ENCODE data around the gene AURKB.

Gene AURKB

DNA sequence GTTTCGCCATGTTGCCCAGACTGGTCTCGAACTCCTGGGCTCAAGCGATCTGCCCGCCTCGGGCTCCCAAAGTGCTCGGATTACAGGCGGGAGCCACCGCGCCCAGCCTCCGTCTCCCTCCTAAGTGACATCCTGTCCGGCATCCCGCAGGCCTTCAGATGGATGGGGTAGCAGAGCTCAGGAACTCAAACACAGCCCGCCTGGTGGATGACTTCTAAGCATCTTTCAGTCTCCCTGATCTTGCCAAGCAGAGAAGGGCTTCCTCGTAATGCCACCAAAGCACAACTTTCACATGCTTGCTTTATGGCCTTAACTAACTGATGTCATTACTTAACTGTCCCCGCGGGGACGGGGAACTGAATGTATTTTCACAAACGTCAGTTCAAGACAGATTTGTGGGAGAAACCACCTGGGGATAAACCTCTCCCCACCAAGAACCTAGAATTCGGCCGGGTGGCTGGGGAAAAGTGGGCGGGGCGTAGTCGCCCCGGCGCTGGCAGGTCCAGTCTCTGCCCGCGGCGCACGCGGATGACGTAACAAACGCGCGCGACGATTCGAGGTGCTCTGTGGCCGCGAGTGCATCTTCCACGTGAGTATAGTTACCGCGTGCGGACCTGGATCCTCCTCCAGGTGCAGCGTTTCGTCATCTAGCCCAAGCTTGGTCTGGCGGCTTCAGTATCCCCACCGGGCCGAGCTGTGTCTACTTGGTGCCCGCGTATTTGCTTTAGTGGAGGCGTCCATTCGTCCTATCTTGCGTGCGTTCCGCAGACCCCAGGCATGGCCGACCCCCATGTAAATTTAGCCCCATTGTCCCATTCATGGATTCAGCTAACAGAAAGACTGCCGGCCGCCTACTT is 38.6 kb upstream of the AURKB start, which contains the start of gene PFAS:
Gene PFAS, plus strand, starts transcription at position 539 of the 857 bp plus-strand sequence. CDS start 4,649 bp downstream, outside the sequence.
- DNase-seq (ENCODE audit: low read depth, low spot score): peak; percentile 78
- Histone ChIP-seq H3K4me3 (ENCODE audit: low read length) (peak within 1 kb of the TSS; percentile 84), H3K27ac (ENCODE audit: low read length) (no peak within 1 kb of the TSS), H3K27me3 (ENCODE audit: control insufficient read depth, insufficient read depth, low read length) (no peaks in the 10 kb centered on the region), H3K36me3 (ENCODE audit: control insufficient read depth, insufficient read depth, low read length) (0 out of 2 replicates have a peak, but pooled peaks cover under 1% of the 10 kb centered on the region), H3K4me1 (ENCODE audit: control insufficient read depth, insufficient read depth, low read length) (peaks cover 4% of the 10 kb centered on the region; the same call in 1 of the 2 replicates), H3K9me3 (ENCODE audit: control insufficient read depth, insufficient read depth, low read length) (no peaks in the 10 kb centered on the region)
- no CpG with 5 or more reads among the region's 58 CpGs for WGBS (ENCODE audit: insufficient coverage, insufficient read length)

DNA sequence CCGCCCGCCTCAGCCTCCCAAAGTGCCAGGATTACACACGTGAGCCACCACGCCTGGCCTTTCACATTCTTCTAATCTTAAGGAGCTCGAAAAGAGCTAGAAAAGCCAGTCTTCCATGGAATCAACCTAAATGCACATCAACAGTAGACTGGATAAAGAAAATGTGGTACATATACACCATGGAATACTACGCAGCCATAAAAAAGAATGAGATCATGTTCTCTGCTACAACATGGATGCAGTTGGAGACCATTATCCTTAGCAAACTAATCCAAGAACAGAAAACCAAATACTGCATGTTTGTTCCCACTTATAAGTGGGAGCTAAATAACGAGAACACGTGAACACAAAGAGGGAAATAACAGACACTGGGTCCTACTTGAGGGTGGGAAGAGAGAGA is 34.4 kb upstream of the AURKB start:
- Histone ChIP-seq H3K4me1 (ENCODE audit: control insufficient read depth, insufficient read depth, low read length) (no peaks in the 10 kb centered on the region), H3K4me3 (ENCODE audit: low read length) (no peak overlapping the region), H3K36me3 (ENCODE audit: control insufficient read depth, insufficient read depth, low read length) (no peaks in the 10 kb centered on the region), H3K27me3 (ENCODE audit: control insufficient read depth, insufficient read depth, low read length) (no peaks in the 10 kb centered on the region), H3K9me3 (ENCODE audit: control insufficient read depth, insufficient read depth, low read length) (no peaks in the 10 kb centered on the region), H3K27ac (ENCODE audit: low read length) (no peak overlapping the region)
- WGBS (ENCODE audit: insufficient coverage, insufficient read length): no CpG with 5 or more reads among the region's 8 CpGs
- DNase-seq (ENCODE audit: low read depth, low spot score): no peak

DNA sequence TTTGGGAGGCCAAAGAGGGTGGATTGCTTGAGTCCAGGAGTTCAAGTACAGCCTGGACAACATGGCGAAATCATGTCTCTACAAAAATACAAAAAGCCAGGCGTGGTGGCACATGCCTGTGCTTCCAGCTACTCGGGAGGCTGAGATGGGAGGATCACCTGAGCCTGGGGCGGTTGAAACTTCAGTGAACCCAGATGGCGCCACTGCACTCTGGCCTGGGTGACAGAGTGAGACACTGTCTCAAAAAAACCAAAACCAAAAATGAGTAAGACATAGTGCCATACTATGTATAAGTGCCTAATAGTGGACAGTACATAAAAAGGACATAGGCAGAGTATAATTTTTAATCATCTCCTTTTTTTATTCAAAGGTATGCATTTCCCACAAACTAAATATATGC is 33.5 kb upstream of the AURKB start:
- no peak overlapping the region for H3K27ac ChIP-seq (ENCODE audit: low read length)
- H3K4me1 ChIP-seq (ENCODE audit: control insufficient read depth, insufficient read depth, low read length): no peaks in the 10 kb centered on the region
- no peak for DNase-seq (ENCODE audit: low read depth, low spot score)
- H3K36me3 ChIP-seq (ENCODE audit: control insufficient read depth, insufficient read depth, low read length): no peaks in the 10 kb centered on the region
- H3K4me3 ChIP-seq (ENCODE audit: low read length): no peak overlapping the region
- H3K9me3 ChIP-seq (ENCODE audit: control insufficient read depth, insufficient read depth, low read length): no peaks in the 10 kb centered on the region
- no CpG with 5 or more reads among the region's 5 CpGs for WGBS (ENCODE audit: insufficient coverage, insufficient read length)
- H3K27me3 ChIP-seq (ENCODE audit: control insufficient read depth, insufficient read depth, low read length): no peaks in the 10 kb centered on the region

DNA sequence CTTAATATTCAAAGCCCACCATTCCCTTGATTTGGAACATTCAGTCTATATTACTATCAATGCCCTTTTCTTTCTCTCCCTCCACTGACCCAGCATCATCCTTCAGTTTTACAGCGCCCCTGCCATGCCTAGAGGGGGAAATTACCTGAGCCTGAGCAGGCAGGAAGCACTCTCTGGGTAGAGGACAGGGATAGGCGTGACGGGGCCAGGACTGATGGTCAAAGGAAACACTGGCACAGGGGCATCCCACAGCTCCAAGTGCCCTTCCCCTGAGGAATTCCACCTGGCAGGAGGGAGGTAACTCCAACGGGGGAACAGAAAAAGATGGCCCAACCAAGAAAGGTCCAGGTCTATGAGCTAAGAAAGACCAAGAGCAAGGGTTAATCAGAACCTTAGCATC is 27.5 kb upstream of the AURKB start:
- WGBS (ENCODE audit: insufficient coverage, insufficient read length): no CpG with 5 or more reads among the region's 4 CpGs
- no peaks in the 10 kb centered on the region for H3K4me1 ChIP-seq (ENCODE audit: control insufficient read depth, insufficient read depth, low read length)
- no peak for DNase-seq (ENCODE audit: low read depth, low spot score)

DNA sequence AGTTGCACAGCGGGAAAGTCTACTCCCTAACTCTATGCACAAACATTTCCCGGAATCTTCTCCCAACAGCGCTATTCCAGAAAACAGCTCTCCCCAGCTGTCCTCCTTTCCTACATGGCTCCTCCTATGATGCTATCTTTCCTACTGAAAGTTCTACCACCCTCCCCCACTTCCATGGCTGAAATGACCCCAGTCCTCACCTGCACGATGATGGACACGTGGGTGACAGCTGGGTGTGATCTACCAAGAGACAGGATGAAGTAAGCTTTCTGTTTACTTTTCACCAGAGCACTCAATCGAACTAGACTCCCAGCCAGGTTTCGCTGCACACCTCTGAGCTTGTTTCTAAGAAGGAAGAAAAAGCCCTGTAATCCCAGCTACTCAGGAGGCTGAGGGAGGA is 26.8 kb upstream of the AURKB start:
- Histone ChIP-seq H3K27ac (ENCODE audit: low read length) (no peak overlapping the region), H3K4me1 (ENCODE audit: control insufficient read depth, insufficient read depth, low read length) (no peaks in the 10 kb centered on the region), H3K9me3 (ENCODE audit: control insufficient read depth, insufficient read depth, low read length) (no peaks in the 10 kb centered on the region), H3K36me3 (ENCODE audit: control insufficient read depth, insufficient read depth, low read length) (peaks cover 19% of the 10 kb centered on the region), H3K27me3 (ENCODE audit: control insufficient read depth, insufficient read depth, low read length) (no peaks in the 10 kb centered on the region), H3K4me3 (ENCODE audit: low read length) (no peak overlapping the region)
- no peak for DNase-seq (ENCODE audit: low read depth, low spot score)
- no CpG with 5 or more reads among the region's 7 CpGs for WGBS (ENCODE audit: insufficient coverage, insufficient read length)

More for the DNA sequence above, 27.5 kb upstream of the AURKB start:
- Histone ChIP-seq H3K9me3 (ENCODE audit: control insufficient read depth, insufficient read depth, low read length) (no peaks in the 10 kb centered on the region), H3K27ac (ENCODE audit: low read length) (no peak overlapping the region), H3K27me3 (ENCODE audit: control insufficient read depth, insufficient read depth, low read length) (no peaks in the 10 kb centered on the region), H3K4me3 (ENCODE audit: low read length) (no peak overlapping the region), H3K36me3 (ENCODE audit: control insufficient read depth, insufficient read depth, low read length) (peaks cover 15% of the 10 kb centered on the region; the same call in 1 of the 2 replicates)

DNA sequence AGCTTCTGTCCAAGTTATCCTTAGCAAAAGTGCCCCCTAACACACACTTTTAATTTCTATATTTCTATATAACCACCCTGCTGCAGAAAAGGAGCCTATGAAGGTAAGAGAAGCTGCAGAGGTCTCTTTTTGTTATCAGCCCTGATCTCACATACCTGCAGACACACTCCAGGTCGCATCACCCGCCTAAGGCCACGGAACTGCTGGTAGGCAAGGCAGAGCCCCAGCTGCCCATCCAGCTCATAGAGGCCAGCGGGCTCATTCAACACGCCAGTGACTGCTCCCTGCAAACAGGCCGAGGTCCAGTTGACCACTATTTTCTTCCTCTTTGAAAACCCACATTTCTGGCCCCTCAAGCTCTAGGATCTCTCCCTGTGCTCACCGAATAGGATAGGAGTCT is 25.3 kb upstream of the AURKB start:
- Histone ChIP-seq H3K4me1 (ENCODE audit: control insufficient read depth, insufficient read depth, low read length) (no peaks in the 10 kb centered on the region), H3K27me3 (ENCODE audit: control insufficient read depth, insufficient read depth, low read length) (no peaks in the 10 kb centered on the region), H3K9me3 (ENCODE audit: control insufficient read depth, insufficient read depth, low read length) (no peaks in the 10 kb centered on the region), H3K27ac (ENCODE audit: low read length) (no peak overlapping the region), H3K4me3 (ENCODE audit: low read length) (no peak overlapping the region), H3K36me3 (ENCODE audit: control insufficient read depth, insufficient read depth, low read length) (peaks cover 26% of the 10 kb centered on the region)
- WGBS (ENCODE audit: insufficient coverage, insufficient read length): no CpG with 5 or more reads among the region's 7 CpGs
- no peak for DNase-seq (ENCODE audit: low read depth, low spot score)

DNA sequence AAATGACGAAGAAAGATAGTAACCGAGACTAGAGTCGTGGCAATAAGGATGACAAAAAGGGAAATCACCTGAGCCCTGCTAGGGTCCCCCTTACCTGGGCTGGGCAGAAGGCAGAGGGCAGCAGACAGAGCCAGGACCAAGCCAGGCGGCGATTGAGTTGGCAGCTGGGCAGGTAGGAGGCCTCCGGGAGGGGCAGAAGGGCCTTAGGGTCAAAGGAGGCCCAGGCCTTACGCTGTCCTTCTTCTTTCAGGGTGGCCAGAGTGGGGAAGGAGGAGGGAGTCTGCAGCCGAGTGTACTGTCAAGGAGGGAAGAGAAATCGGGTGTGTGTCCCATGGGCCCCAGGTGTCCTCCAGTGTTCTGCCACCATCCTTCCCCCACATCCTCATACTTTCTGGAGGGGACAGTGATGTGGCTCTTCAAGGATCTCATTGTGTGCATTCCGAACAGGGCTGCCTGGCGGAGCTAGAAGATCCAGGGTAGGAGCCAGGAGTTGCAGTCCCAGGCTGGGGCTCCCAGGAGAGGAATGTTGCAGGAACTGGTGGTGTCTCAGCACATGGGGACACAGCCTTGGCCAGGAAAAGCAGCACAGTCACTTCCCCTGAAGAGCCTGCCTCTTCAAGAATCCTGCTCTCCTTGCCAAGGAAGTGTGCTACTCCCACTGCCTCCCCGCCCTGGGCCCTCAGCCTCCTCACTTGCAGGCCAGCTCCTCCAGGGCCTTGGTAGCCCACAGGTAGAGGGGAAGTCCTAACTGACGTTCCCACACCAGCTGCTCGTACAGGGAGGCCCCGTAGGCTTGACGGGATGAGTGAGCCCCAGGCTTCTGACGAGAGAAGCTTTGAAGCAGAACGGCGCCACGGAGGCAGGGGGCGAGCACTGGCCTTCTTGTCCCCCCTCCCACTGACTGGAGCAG is 24.2 kb upstream of the AURKB start:
- no CpG with 5 or more reads among the region's 21 CpGs for WGBS (ENCODE audit: insufficient coverage, insufficient read length)
- H3K4me1 ChIP-seq (ENCODE audit: control insufficient read depth, insufficient read depth, low read length): no peaks in the 10 kb centered on the region

DNA sequence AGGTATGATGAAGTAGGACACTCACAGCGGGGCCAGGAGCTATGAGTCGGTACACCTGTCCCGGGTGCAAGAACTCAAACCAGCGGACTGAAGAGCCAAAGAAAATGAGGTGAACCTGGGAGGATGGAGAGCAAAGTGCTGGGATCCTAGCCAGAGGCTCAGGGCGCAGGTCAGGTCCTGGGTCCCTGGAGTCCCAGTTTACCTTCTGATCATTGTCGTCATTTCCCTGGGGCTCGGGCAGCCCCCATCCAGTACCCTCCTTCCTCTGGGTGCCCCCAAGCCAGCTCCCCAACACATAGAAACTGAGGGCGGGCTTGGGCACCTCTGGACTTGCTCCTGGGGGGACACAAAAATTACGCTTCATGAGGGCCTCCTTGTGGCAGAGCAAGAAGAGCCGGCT is 21.3 kb upstream of the AURKB start:
- peaks cover 41% of the 10 kb centered on the region for H3K36me3 ChIP-seq (ENCODE audit: control insufficient read depth, insufficient read depth, low read length)
- no peaks in the 10 kb centered on the region for H3K9me3 ChIP-seq (ENCODE audit: control insufficient read depth, insufficient read depth, low read length)
- no CpG with 5 or more reads among the region's 10 CpGs for WGBS (ENCODE audit: insufficient coverage, insufficient read length)
- H3K27me3 ChIP-seq (ENCODE audit: control insufficient read depth, insufficient read depth, low read length): no peaks in the 10 kb centered on the region
- DNase-seq (ENCODE audit: low read depth, low spot score): no peak
- no peaks in the 10 kb centered on the region for H3K4me1 ChIP-seq (ENCODE audit: control insufficient read depth, insufficient read depth, low read length)
- no peak overlapping the region for H3K4me3 ChIP-seq (ENCODE audit: low read length)
- H3K27ac ChIP-seq (ENCODE audit: low read length): no peak overlapping the region

More for the DNA sequence above, 24.2 kb upstream of the AURKB start:
- H3K27ac ChIP-seq (ENCODE audit: low read length): no peak overlapping the region
- no peaks in the 10 kb centered on the region for H3K9me3 ChIP-seq (ENCODE audit: control insufficient read depth, insufficient read depth, low read length)
- H3K36me3 ChIP-seq (ENCODE audit: control insufficient read depth, insufficient read depth, low read length): peaks cover 33% of the 10 kb centered on the region
- no peak for DNase-seq (ENCODE audit: low read depth, low spot score)
- no peaks in the 10 kb centered on the region for H3K27me3 ChIP-seq (ENCODE audit: control insufficient read depth, insufficient read depth, low read length)
- no peak overlapping the region for H3K4me3 ChIP-seq (ENCODE audit: low read length)

DNA sequence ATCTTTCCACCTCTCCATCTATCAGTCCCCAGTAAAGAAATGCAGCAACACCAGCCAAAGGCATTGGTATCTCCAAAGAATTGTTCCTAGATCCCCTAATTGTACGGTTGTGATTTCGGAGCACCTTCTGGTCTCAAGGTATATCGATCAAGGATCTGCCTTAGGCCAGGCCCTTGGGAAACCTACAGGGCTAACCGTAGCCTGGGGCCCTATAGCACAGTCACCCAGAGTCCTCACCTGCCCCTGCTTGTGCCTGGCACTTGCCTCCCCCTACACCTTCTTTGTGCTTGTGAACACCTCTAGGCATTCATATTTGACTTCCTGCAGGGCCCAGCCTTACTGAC is 16.8 kb upstream of the AURKB start:
- Histone ChIP-seq H3K9me3 (ENCODE audit: control insufficient read depth, insufficient read depth, low read length) (no peaks in the 10 kb centered on the region), H3K4me1 (ENCODE audit: control insufficient read depth, insufficient read depth, low read length) (no peaks in the 10 kb centered on the region), H3K27ac (ENCODE audit: low read length) (no peak overlapping the region), H3K36me3 (ENCODE audit: control insufficient read depth, insufficient read depth, low read length) (peaks cover 30% of the 10 kb centered on the region), H3K4me3 (ENCODE audit: low read length) (peak overlapping the region; percentile 27; the same call in 1 of the 2 replicates), H3K27me3 (ENCODE audit: control insufficient read depth, insufficient read depth, low read length) (no peaks in the 10 kb centered on the region)
- DNase-seq (ENCODE audit: low read depth, low spot score): no peak
- WGBS (ENCODE audit: insufficient coverage, insufficient read length): no CpG with 5 or more reads among the region's 4 CpGs

DNA sequence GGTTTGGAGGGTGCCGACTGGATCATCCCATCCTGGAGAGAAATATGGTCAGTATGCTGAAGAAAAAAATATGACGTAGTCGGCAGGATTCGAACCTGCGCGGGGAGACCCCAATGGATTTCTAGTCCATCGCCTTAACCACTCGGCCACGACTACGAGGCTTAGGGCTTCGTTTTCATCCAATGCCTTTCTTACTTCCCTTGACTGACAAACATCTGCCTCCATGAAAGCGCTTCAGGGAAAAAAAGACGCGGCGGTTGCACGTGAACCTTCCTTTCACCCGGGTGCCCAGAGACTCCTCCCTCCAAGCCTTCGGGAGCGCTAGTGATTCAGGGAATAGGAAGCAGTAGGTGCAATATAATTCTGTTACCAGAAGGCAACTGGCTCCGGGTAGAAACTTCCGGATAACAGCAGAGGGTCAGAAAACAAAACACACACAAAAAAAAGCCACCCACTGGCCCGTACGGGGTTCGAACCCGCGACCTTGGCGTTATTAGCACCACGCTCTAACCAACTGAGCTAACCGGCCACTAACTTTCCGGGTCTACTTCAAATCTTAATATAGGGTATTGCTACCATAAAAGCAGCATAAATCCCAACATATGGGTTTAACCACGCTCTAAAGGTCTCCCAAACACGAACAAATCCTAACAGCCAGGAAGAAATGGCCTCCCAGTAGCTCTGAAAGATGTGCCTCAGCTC is 16.3 kb upstream of the AURKB start:
- no peaks in the 10 kb centered on the region for H3K9me3 ChIP-seq (ENCODE audit: control insufficient read depth, insufficient read depth, low read length)
- no CpG with 5 or more reads among the region's 32 CpGs for WGBS (ENCODE audit: insufficient coverage, insufficient read length)
- no peak for DNase-seq (ENCODE audit: low read depth, low spot score)
- peaks cover 26% of the 10 kb centered on the region for H3K36me3 ChIP-seq (ENCODE audit: control insufficient read depth, insufficient read depth, low read length)
- no peak overlapping the region for H3K27ac ChIP-seq (ENCODE audit: low read length)
- H3K4me3 ChIP-seq (ENCODE audit: low read length): peak overlapping the region; percentile 76; the same call in 1 of the 2 replicates
- H3K27me3 ChIP-seq (ENCODE audit: control insufficient read depth, insufficient read depth, low read length): no peaks in the 10 kb centered on the region
- no peaks in the 10 kb centered on the region for H3K4me1 ChIP-seq (ENCODE audit: control insufficient read depth, insufficient read depth, low read length)

Measured in iPS DF 6.9 (cell line).